Measurements from ENCODE around the gene PLPP2.

GRCh38 chr19:313169-313987, 22.2 kb upstream of the PLPP2 start:
- no peak for TF ChIP-seq POLR2A (IDR thresholded peaks at IDR 0.05; ENCODE audit: low read length)
- no peak for TF ChIP-seq GATA1 (IDR thresholded peaks at IDR 0.05; ENCODE audit: low read depth, low read length)

All from erythroblast (primary cell).